HuH-7.5 (cell line): ENCODE measurements around the gene C1orf35.
"Not testable (repeated sequence)": the region's sequence is repeated elsewhere in the genome, so short reads cannot be mapped to it uniquely, and the experiment has no call there.

Source experiments
- DNase-seq: peaks from one replicate; pipeline ENCODE4 v3.0.0; 2011; ENCODE audit warnings: low spot score

Gene C1orf35

GRCh38 chr1:228142155-228142691 is 39.1 kb upstream of the C1orf35 start:
- DNase-seq, result peak; percentile 3

DNA sequence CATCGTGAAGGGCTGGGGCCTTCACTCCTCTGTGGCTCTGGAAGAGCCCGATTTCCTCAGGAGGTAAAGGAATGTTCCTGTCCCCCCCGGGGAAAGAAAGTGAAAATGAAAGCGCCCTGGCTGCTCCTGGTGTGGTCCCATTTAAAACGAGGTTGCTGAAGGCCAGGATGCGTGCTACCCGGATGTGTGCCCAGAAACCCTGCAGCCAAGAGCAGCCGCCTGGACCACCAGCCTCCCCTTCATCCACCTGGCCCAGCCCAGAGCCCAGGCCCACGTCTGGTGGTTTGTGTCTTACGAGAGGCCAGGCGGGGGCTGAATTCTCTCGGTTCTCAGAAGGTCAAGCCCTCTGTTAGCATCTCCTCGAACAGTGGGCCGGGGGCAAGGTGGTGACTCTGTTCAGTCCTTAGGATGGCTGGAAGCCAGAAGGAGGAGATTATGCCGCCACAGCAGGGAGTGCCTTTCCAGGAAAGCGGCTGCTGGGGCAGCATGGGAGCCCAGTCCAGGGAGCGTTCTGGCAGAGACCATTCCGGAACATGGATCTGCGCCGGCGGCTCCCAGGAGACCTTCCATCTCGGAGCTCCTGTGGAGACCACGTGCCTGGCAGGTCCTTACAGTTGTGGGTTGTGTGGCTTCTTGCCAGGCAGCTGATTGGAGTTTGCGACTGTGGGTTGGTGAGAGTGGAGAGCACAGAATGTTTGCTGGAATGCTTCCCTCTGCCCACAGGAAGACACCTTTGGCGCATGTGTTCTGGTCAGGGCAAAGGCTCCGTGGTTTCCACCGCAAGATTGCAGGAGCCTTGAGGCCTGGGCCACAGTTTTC is 38.3 kb upstream of the C1orf35 start:
- peak; percentile 7 for DNase-seq

DNA sequence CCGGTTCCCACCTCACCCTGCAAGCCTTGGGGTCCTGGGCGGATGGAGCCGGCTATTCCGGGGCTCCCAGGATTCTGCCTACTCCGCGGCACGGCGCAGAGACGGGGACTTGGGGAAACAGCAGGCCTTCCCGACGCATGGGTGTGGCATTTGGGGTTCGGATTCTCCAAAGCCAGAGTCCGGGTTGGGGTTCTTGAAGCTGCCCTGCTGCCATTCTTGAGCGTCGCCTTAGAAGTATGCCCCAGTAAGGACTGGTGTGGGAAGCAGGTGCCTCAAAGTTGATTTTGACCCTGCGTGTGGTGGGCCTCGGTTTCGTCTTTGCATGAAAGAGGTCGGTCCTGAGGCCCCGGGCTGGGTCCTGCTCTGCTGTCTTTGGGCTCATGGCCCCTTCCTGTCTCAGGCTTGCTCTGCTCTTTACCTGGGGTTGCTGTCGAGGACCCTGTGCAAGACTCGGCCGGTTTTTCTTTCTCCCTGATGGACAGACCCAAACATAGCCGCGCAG is 37.6 kb upstream of the C1orf35 start:
- peak; percentile 23 for DNase-seq

DNA sequence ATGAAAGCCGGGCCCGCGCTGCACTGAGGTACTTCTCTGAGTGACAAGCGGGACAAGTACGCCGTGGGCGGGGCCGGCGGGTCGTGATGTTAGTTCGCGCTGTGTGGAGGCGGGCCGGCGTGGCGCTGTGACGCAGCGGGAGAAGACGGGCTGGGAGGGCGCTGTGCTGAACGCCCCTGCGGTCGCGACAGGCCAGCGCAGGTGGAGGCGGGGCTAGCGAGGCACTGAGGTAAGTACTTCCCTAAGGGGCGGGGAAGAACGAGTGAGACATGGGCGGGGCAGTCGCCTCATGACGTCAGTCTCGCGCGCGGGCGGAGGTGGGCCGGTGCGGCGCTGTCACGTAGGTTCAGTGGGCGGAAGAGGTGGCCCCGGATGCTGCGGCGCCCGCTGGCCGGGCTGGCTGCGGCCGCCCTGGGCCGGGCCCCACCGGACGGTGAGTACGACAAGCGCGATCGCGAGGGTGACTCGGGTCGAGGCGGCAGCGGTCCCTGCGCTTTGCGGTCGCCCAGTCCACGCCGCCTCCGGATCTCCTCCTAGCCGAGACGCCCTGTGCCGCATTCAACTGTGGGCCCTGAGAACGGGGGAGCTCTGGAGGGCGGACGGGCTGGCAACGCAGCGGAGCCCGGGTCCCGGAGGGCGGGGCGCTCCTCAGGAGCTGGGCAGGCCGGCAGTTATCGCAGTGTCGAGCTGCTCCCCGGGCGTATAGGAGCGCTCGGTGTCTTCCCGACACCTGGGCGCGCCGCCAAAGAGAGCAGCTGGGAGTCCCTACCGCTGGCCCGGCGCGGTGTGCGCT is 37.0 kb upstream of the C1orf35 start, which contains the start of gene GUK1:
TSS of gene GUK1 (plus strand) at position 349 of the 793 bp plus-strand sequence. CDS start at position 373, 24 bp downstream.
- peak; percentile 94 for DNase-seq

GRCh38 chr1:228139406-228139930 is 36.3 kb upstream of the C1orf35 start:
- DNase-seq, result no peak

- no peak for DNase-seq
These were observed 33.8 kb upstream of the C1orf35 start for GRCh38 chr1:228136901-228137300.

- no peak for DNase-seq
These were observed 31.5 kb upstream of the C1orf35 start for GRCh38 chr1:228134591-228134990.

DNA sequence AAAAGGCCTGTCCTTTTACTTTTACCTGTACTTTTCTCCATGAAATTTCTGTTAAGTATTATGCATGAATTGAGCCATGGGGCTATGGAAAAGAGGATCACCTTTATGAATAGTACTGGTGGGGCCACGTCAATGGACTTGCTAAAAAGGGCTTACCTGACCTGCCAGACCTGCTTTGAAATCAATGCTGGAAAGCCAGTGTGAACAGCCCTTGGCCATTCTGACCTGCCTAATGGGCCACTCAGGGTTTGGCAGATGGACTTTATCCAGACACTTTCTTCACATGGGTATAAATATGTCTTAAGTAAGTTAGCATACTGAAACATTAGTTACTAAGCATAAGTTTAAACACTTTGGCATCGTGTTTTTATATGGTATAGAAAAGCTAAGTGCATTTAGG is 28.6 kb upstream of the C1orf35 start:
- no peak for DNase-seq

GRCh38 chr1:228125185-228125584 is 22.1 kb upstream of the C1orf35 start:
- no peak for DNase-seq

DNA sequence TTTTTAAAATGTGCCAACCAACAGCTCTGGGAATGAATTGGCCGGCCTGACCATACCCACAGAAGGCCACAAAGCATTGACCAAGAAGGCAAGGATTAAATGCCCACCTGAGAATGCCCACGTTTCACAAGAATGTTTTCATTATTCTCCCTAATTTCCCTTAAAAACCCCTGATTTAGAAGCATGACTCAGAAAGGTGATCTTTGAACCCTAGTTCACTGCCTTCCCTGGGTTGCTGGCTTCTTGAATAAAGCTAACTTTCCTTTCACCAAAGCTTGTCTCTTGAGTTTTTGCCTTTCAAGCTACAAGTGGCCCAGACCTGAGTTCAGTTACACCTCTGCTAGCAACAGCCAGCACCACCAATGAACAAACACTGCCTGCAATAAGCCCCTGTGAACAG is 20.4 kb upstream of the C1orf35 start:
- no peak for DNase-seq

- DNase-seq, result no peak
These were observed 19.9 kb upstream of the C1orf35 start for GRCh38 chr1:228122921-228123441.

DNA sequence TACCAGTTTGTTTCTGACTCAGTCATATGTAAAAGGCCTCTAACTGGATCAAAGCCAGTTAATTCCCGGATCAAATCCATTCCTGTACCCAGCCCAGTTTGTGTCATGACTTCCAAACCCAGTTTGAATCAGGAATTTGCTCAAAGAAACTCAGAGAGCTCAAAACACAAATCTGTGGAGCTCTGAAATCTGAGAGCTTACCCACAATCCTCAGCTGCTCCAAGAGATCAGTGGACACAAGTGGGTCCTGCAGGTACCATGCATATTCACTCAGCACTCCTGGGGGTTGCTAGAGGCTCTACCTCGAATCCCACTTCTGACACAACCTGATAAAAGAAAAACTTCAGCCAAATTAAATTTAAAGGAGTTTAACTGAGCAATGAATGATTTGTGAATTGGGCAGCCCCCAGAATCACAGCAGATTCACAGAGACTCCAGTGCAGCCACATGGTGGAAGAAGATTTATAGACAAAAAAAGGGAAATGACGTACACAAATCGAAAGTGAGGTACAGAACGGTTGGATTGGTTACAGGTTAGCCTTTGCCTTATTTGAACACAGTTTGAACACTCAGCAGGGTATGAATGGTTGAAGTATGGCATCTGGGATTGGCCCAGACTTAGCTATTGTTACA is 17.8 kb upstream of the C1orf35 start:
- DNase-seq, result no peak

DNA sequence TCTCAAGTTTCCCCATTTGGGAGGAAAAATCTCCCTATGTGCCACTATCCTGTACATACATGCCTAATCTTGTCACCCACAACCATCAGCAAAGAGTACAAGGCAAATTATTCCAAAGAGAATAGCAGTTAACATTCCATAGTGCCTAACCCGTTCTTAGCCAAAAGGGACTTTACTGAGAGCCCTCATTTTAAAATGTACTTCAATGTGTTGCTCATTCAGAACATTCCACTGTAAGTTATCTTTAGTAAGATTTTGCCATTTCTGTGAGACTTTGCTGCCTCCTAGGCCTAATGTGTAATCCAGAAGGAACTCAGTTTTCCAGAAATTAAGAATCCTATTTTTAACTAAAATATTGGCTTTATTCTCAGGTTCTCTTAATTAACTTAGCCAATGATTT is 17.2 kb upstream of the C1orf35 start:
- DNase-seq, result no peak

- DNase-seq, result no peak
These were observed 14.9 kb upstream of the C1orf35 start for GRCh38 chr1:228118040-228118439.

DNA sequence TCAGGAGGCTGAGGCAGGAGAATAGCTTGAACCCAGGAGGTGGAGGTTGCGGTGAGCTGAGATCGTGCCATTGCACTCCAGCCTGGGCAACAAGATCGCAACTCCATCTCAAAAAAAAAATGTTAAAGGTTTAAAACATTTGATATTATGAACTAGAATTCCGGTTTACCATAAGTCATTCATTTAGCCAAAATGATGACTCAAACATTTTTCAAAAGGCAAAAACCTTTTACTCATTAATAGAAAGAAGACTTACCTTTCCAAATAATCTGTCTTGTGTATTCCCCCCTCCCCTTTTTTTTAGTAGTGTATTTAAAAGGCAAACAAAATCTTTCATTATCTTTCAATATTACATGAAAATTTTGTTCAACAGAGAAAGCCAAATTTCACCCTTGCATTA is 14.2 kb upstream of the C1orf35 start:
- DNase-seq, result no peak

DNA sequence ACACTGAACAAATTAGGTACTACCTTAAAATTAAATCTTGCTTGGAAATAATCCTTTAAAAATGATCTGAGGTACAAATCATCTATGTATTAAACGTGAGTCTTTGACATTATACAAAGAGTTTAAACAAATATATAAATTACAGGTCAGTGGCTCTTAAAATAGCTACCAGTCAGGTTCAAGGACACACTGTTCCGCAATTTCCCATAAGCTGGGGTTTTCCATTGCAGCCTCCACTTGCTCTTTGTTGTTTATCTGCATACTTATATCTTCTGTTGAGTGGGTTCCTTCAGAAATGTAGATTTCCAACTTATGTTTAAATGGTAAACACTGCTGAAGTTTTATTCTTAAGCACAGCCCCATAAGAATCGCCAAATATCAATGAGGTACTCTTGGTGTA is 11.7 kb upstream of the C1orf35 start:
- DNase-seq, result no peak

- DNase-seq, result no peak
These were observed 9.5 kb upstream of the C1orf35 start for GRCh38 chr1:228112617-228113016.

DNA sequence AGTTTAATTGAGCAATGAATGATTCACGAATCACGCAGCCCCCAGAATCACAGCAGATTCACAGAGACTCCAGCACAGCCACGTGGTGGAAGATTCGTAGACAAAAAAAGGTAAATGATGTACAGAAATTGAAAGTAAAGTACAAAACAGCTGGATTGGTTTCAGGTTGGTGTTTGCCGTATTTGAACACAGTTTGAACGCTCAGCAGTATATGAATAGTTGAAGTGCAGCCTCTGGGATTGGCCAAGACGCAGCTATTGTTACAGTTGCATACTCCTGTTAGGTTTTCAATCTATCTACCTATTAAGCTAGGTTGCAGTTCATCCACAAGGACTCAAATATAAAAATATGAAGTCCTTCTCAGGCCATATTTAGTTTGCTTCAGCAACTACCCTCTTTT is 9.0 kb upstream of the C1orf35 start:
- DNase-seq, result no peak

GRCh38 chr1:228111315-228111714 is 8.2 kb upstream of the C1orf35 start:
- DNase-seq, result not testable (repeated sequence)

- no peak for DNase-seq
These were observed 7.4 kb upstream of the C1orf35 start for GRCh38 chr1:228110556-228110955.

GRCh38 chr1:228109962-228110488 is 6.9 kb upstream of the C1orf35 start:
- peak; percentile 19 for DNase-seq
